T47D (cell line): ENCODE results near the gene AKIP1.
"Not testable (repeated sequence)": the region's sequence is repeated elsewhere in the genome, so short reads cannot be mapped to it uniquely, and the experiment has no call there.

Source experiments
- DNase-seq, 2 experiments: peaks; one replicate each; pipeline versions ENCODE4 v3.0.0 to v3.0.0-alpha.2; 2011 to 2012; ENCODE audit warnings: low read depth in 1 of 2, low spot score in 1 of 2
- JUND ChIP-seq: IDR thresholded peaks from 2 replicates; pipeline ENCODE4 v1.6.1; 2012; ENCODE audit warnings: low read depth
- in situ Hi-C: cut with HindIII; loops from 2 replicates; pipeline ENCODE4 v1.10.0; 2016; ENCODE audit warnings: low sequenced_read_pairs, low pct_unique_long_range_greater_than_20kb

AKIP1 gene, protein sequence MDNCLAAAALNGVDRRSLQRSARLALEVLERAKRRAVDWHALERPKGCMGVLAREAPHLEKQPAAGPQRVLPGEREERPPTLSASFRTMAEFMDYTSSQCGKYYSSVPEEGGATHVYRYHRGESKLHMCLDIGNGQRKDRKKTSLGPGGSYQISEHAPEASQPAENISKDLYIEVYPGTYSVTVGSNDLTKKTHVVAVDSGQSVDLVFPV

DNA sequence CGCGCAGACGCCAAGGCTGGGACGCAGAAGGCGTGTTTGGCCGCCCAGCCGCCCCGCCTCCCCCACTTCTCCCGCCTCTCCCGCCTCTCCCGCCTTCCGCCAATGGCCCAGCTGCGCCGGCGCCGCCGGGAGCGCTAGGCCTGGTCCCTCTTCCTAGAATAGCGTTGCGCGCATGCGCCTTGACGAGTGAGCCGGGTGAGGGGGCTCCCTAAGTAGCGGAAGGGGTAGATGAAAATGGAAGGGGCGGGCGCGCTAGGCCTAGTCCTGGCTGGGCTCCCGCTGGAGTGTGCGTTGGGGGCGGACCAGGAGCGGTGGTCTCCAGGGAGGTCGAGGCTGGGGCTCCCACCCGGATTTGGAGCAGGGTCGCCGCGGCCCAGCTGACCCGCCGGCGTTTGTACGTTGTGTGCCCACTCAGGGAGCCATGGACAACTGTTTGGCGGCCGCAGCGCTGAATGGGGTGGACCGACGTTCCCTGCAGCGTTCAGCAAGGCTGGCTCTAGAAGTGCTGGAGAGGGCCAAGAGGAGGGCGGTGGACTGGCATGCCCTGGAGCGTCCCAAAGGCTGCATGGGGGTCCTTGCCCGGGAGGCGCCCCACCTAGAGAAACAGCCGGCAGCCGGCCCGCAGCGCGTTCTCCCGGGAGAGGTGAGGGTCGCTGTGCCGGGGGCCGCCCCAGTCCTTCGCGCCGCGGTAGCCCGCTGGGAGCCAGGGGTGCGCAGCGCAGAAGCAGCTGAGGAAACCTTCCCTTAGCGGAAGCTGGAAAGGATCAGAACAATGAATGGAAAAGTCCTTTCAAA, at the start of gene AKIP1:
Gene AKIP1 (plus strand): TSS at position 161 of the 795 bp plus-strand sequence. CDS start 261 bp downstream, at position 422.
- TF ChIP-seq JUND = no peak
- peak; percentile 87 to 90 for DNase-seq
- in situ Hi-C loops = no loop called here

DNA sequence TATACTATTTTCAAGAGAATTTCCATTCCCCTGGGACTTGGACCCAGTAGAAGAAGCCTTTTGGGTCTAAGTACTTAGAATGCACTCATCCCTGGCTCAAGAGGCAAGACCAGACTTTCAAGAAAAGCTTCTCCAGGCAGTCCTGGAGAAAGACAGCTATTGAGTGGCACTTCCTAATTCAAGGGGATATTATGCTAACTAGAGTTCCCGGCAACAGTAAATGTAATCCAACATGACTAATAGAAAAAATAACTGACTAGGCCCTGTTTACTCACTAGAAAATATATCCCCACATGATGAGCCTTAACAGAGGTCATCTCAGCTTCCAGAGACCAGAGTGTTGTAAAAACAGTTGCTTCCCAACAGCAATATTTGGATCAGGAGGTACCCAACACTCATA, 47.2 kb upstream of the AKIP1 start:
- no peak for DNase-seq
- no peak for TF ChIP-seq JUND
- in situ Hi-C loops = no loop called here

DNA sequence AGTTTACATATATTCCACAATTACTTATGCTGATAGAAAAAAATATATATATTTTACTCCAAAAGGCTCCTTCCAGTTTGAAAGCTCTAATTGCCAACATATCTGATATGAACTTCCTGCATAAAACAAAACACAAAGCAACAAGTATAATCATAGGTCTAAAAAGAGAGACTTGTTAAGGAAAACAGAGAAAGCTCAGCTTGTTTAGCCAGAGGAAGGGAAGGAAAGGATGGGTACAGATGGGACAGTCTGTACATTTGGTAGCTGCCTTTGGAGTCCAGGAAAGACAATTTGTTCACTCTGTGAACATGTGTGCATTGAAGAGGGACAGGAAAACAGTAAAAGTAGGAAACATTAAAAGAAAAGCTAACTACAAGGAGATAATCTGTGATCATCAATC, 45.7 kb upstream of the AKIP1 start:
- no peak for DNase-seq
- in situ Hi-C loops = no loop called here

DNA sequence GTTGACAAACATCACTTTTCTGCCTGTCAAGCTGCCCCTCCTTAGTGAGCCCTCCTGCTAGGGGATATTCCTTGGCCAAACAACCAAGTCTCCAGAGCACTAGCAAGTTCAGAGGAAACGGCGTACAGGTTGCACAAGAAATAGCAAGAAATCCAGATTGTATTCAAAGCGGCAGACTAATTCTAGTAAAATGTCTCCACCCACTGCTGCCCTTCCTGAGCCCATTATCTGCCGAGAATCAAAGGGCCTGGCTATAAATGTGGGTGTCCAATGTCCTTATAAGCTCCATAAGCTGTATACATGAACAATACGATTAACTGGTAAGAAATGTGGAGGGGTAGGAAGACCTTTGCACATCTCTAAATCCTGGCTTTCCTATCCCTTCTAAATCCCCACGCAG, 44.0 kb upstream of the AKIP1 start:
- no peak for DNase-seq
- no peak for TF ChIP-seq JUND

More for the DNA sequence above, 45.7 kb upstream of the AKIP1 start:
- no peak for TF ChIP-seq JUND

DNA sequence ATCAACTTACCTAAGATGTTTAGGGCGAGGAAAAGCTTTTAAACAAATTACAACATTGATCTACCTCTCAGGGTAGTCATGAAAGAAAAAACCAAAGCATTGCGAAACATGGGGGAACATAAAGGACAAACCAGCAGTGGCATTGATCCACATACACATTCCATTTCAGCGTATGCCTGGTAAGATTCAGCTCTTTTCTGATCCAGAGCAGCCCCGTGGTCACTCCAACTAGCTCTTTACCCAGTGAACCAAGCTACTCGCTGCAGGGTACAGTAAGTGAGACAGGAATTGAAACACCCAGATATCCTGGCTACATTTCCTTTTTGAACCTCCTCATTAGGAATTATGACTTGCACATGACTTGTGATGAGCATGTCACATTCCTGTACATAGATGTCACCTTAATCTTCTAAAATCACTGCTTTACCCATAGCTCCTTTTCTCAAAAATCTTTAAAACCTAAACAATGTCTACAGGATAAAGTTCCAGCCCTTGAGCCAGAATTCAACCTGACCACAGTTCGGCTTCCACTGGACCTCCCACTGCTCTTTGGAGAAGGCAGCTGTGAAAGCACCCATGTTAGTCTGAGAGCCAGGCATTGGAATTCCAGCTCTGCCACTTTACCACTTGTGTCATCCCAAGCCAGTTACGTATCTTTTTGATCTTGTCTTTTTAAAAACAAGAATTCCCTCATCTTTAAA, 42.9 kb upstream of the AKIP1 start:
- no peak for DNase-seq
- in situ Hi-C loops = no loop called here
- TF ChIP-seq JUND = no peak

More for the DNA sequence above, 44.0 kb upstream of the AKIP1 start:
- in situ Hi-C loops = no loop called here

DNA sequence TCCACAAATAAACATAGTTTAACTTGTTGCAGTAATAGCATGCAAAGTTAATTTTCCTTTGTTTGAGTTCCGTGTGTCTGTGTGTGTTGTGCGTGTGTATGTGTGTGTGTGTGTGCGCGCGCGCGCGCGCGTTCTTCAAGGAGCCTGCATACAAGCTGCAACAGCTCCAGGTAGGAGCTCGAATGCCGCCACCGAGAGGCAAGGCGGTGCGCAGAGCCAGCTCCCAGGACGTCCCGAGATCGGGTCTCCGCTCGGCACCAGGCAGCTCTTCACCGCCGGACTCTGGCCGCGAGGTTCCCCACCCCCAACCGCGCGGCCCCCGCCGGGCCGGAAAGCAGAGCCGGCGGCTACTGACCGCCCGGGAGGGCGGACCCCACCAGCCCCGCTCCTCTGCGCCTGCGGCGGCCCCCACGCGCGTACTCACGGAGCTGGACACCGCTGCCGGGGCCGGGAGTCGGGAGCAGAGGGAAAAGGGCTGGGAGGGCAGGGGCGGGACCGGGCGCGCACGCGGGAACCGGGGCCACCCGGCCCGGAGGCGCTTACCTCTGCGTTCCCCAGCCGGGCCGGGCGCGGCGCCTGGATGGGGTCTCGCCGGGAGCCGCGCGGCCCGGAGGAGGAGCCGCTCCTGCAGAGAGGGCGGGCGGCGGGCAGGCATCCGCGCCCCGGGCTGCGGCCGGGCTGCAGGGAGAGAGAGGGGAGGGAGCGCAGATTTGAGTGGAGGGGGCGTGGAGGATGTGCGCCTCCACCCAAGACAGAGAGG, 40.4 kb upstream of the AKIP1 start:
- peak; percentile 49 to 77 for DNase-seq
- in situ Hi-C loops = no loop called here
- no peak for TF ChIP-seq JUND

DNA sequence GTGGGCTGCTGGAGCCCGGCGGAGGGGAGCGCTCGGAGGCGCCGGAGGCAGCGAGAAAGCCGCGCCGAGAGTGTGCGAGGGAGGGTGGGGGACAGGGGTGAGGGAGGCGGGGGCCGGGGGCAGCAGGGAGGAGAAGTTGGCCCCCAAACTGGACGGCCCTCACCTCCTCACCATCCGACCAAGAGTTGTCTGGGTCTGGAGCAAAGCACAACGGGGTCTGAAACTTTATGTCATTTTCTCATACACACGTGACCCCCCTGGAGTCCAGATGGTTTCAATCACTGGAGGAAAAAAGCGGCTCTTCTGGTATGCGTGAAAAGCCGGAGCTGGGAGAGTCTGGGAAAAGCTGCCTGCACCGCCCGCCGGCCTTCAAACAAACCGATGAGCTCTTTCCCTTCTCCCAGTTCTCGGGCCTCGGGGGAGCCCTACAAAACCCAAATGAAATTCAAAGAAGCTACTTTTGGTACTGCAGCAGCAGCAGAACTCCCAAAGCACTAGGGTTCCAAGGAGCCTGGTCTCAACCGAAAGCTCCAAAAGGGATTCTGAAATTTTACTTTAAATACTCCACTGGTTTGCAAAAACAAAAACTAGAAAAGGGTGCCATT, 39.7 kb upstream of the AKIP1 start:
- in situ Hi-C loops = no loop called here
- DNase-seq = peak; percentile 45 to 67
- no peak for TF ChIP-seq JUND

DNA sequence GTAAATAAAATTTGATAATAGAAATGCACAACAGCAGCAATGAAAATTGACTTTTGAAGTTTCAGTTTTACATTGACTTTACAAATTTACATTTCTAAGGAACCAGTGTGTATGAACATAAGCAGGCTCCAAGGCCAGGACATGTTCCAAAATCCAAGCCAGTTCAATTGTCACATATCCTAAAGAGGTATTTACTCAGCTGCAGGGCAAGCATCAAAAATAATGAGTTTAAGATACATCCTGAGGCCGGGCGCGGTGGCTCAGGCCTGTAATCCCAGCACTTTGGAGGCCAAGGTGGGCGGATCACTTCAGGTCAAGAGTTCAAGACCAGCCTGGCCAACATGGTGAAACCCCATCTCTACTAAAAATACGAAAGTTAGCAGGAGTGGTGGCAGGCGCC, 39.0 kb upstream of the AKIP1 start:
- TF ChIP-seq JUND = no peak
- in situ Hi-C loops = no loop called here
- DNase-seq = no peak

DNA sequence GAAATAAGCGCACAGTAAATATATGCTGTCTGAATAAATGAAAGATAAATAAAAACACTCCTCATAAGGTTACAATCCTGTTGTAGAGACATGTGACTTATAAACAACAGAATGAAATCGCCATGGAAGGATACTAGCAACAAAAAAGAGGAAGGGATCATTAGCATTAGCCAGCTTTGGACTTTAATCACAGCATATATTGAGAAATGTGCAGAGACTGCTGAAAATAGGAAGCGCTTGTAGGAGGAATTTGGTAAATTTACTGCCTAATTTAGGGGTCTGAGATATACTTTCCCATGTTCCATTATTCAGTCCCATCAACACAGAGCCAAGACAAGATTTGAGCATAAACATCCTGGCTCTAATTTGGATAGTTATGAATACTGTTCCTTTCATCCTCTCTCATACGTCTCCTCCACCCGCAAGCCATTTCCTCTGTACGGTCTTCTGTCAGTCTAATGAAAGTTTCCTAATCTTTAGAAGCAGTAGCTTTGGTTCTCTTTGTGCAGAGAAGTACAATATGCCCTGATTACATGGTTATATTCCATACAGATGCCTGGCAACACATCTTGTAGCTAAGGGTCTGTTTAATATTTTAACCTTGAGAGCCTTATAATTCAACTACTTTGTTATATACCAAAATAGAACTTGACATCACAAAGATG, 37.1 kb upstream of the AKIP1 start:
- no peak for TF ChIP-seq JUND
- DNase-seq = no peak
- in situ Hi-C loops = no loop called here

DNA sequence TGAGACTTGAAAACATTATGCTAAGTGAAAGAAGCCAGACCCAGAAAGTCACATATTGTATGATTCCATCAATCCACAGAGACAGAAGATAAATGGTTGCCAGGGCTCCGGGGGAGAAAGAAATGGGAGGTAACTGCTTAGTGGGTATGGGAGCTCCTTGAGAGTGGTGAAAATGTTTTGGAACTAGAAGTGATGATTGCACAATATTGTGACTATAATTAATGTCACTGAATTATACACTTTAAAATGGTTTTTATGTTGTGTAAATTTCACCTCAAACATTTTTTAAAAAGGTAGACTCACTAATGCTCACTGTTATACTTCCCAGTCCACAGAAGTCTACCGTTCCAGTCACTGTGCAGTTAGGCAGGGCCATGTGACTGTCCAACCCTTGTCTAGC, 32.2 kb upstream of the AKIP1 start:
- in situ Hi-C loops = no loop called here
- DNase-seq = no peak
- no peak for TF ChIP-seq JUND

DNA sequence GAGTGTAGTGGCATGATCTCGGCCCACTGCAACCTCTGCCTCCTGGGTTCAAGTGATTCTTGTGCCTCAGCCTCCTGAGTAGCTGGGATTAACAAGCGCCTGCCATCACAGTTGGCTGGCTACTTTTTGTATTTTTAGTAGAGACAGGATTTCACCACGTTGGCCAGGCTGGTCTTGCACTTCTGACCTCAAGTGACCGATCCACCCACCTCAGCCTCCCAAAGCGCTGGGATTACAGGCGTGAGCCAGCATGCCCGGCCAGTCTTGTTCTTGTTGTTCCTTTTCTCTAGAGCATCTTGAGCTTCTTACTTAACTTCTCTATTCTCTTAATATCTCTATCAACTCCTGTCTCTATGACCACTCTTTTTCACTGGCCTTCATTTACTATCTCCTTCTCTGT, 29.4 kb upstream of the AKIP1 start:
- in situ Hi-C loops, DNase-seq: not testable (repeated sequence)

DNA sequence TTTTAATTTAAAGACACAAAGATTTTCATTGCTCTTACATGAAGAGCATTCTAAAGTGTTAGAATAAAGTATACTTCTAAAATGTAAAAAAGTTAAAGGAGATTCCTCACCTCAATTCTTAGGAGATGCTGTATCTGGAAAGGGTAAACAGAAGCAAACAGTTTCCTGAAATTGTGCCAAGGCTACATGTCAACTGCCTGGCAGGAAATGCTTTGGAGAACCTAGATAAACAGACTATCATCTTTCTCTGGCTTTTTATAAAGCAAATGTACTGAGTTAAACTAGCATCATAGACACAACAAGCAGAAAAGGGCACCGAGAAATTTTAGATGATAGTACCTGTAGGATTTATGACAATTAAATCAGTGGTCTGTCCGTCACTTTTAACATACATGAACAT, 24.7 kb upstream of the AKIP1 start:
- in situ Hi-C loops = no loop called here
- no peak for DNase-seq
- no peak for TF ChIP-seq JUND

DNA sequence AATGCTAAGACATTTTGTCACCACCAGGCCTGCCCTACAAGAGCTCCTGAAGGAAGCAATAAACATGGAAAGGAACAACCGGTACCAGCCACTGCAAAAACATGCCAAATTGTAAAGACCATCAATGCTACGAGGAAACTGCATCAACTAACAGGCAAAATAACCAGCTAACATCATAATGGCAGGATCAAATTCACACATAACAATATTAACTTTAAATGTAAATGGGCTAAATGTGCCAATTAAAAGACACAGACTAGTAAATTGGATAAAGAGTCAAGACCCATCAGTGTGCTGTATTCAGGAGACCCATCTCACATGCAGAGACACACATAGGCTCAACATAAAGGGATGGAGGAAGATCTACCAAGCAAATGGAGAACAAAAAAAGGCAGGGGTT, 19.8 kb upstream of the AKIP1 start:
- in situ Hi-C loops, DNase-seq: not testable (repeated sequence)
